SK-N-SH (cell line): ENCODE measurements around the gene TPMT.

Experiments
- CTCF ChIP-seq: fragments of 200-600 bp; sonication (generic); IDR thresholded peaks from 2 replicates; pipeline ENCODE4 v1.6.1; 2017; ENCODE audit warnings: antibody characterized with exemption, mild to moderate bottlenecking, moderate library complexity
- EP300 ChIP-seq, 2 experiments: IDR thresholded peaks; 2 replicates each; pipeline versions ENCODE4 v1.4.0 to v1.6.1; 2012; ENCODE audit warnings: borderline replicate concordance in 1 of 2, low read depth in 1 of 2, low read length in 1 of 2
- FOXM1 ChIP-seq: IDR thresholded peaks from 2 replicates; pipeline ENCODE4 v1.4.0; 2012; ENCODE audit warnings: low read depth, mild to moderate bottlenecking
- NRF1 ChIP-seq: IDR thresholded peaks from 2 replicates; pipeline ENCODE4 v1.6.1; 2012; ENCODE audit warnings: low read depth, mild to moderate bottlenecking, low read length
- POLR2AphosphoS5 ChIP-seq: IDR thresholded peaks from 2 replicates; pipeline ENCODE4 v1.6.1; 2012; ENCODE audit warnings: low read depth, low read length
- RAD21 ChIP-seq: IDR thresholded peaks from 2 replicates; pipeline ENCODE4 v1.6.1; 2012; ENCODE audit warnings: mild to moderate bottlenecking, low read length
- REST ChIP-seq: IDR thresholded peaks from 2 replicates; pipeline ENCODE4 v1.6.1; 2012; ENCODE audit warnings: mild to moderate bottlenecking, low read depth, low read length, moderate library complexity
- RXRA ChIP-seq: IDR thresholded peaks from 2 replicates; pipeline ENCODE4 v1.4.0; 2012; ENCODE audit warnings: low read depth, mild to moderate bottlenecking, borderline replicate concordance
- SMC3 ChIP-seq: IDR thresholded peaks from 2 replicates; pipeline ENCODE4 v1.6.1; 2012; ENCODE audit warnings: low read depth, low read length, improper control_type of control experiment
- YY1 ChIP-seq: IDR thresholded peaks from 2 replicates; pipeline ENCODE4 v1.4.0; 2012; ENCODE audit warnings: low read depth, mild to moderate bottlenecking
- ZBTB33 ChIP-seq: IDR thresholded peaks from 2 replicates; pipeline ENCODE4 v1.4.0; 2012; ENCODE audit warnings: low read depth, borderline replicate concordance

- TF ChIP-seq CTCF, result no peak
- TF ChIP-seq RAD21, result no peak
- TF ChIP-seq EP300 (IDR thresholded peaks at IDR 0.05; ENCODE audit: borderline replicate concordance in 1 of 2, low read depth in 1 of 2, low read length in 1 of 2), result no peak
- no peak for TF ChIP-seq FOXM1
- no peak for TF ChIP-seq SMC3
- TF ChIP-seq POLR2AphosphoS5, result no peak
- no peak for TF ChIP-seq REST
- TF ChIP-seq NRF1, result no peak
- no peak for TF ChIP-seq YY1
- no peak for TF ChIP-seq RXRA
- no peak for TF ChIP-seq ZBTB33
These were observed 10.9 kb upstream of the TPMT start for GRCh38 chr6:18165751-18166150.
